K562 (cell line): Measurements from ENCODE around the gene SLC12A9. TPM values are rescaled to one million over a fixed set of nuclear protein-coding genes. Genes with fewer than 3 reads are reported as not detected.

Source experiments
- ARNT ChIP-seq, 2 experiments: fragments of 450-650 bp; IDR thresholded peaks; 2 replicates each; pipeline ENCODE4 v1.6.1; 2016; ENCODE audit warnings: mild to moderate bottlenecking in 1 of 2
- BRD4 ChIP-seq: fragments of 200-600 bp; sonication (generic); IDR thresholded peaks from 2 replicates; pipeline ENCODE4 v1.6.1; 2017; ENCODE audit warnings: inconsistent platforms
- CAMTA2 ChIP-seq: fragments of 250-450 bp; sonication (Bioruptor Pico); conservative IDR thresholded peaks from 2 replicates; pipeline ENCODE4 v1.5.1; 2022
- ETS2 ChIP-seq: IDR thresholded peaks from 2 replicates; pipeline ENCODE4 v1.6.1; 2016; ENCODE audit warnings: borderline replicate concordance, missing genetic modification characterization, mild to moderate bottlenecking, moderate library complexity, missing compliant biosample characterization; ENCODE audit not compliant: poor library complexity, severe bottlenecking
- ILK ChIP-seq: fragments of 450-650 bp; IDR thresholded peaks from 2 replicates; pipeline ENCODE4 v1.6.1; 2016; ENCODE audit warnings: missing genetic modification characterization, low read depth, mild to moderate bottlenecking, missing compliant biosample characterization, moderate library complexity, borderline replicate concordance
- KLF13 ChIP-seq: fragments of 450-650 bp; IDR thresholded peaks from 2 replicates; pipeline ENCODE4 v1.6.1; 2016; ENCODE audit warnings: missing genetic modification characterization, low read depth, mild to moderate bottlenecking, missing compliant biosample characterization, moderate library complexity, borderline replicate concordance
- POLR2AphosphoS5 ChIP-seq: IDR thresholded peaks from 2 replicates; pipeline ENCODE4 v1.6.1; 2011; ENCODE audit warnings: mild to moderate bottlenecking, low read depth, low read length, moderate library complexity; ENCODE audit not compliant: control insufficient read depth, insufficient read depth
- PURB ChIP-seq: sonication (generic); formaldehyde crosslinking; IDR thresholded peaks from 2 replicates; pipeline ENCODE4 v1.9.0; 2021; ENCODE audit warnings: low read depth, mild to moderate bottlenecking, missing genetic modification reagents
- ZNF318 ChIP-seq, 2 experiments: fragments of 450-650 bp; IDR thresholded peaks; 2 replicates each; pipeline ENCODE4 v1.6.1; 2016; ENCODE audit warnings: mild to moderate bottlenecking in 2 of 2, borderline replicate concordance in 1 of 2, low read depth in 1 of 2, moderate library complexity in 1 of 2
- polyA plus RNA-seq, 8 experiments: library from polyadenylated mRNA; depleted of rRNA in 4 of 8; stranded (reverse) in 5 of 8; unstranded in 3 of 8; fragments of >200 nt; fragmentation: Nextera tagmentation in 2 of 8; fragmentation: Illumina TruSeq in 1 of 8; extraction: Ambion mirVana in 2 of 8; extraction: Trizol in 1 of 8; gene quantifications; 2 replicates each; pipeline versions ENCODE4 v1.2.1 to v1.2.3, GENCODE V29; 2011 to 2014; ENCODE audit warnings: inconsistent platforms in 1 of 8, missing spikeins in 1 of 8
- total RNA-seq, 7 experiments: library from RNA; depleted of rRNA in 6 of 7; stranded (reverse); fragments of >200 nt in 6 of 7; fragmentation: Illumina TruSeq in 2 of 7; extraction: Trizol in 2 of 7; gene quantifications; 2 replicates each; pipeline versions ENCODE4 v1.2.1 to v1.2.3, GENCODE V29; 2011 to 2021; ENCODE audit warnings: low replicate concordance in 1 of 7

The SLC12A9 gene
- total and polyA plus RNA-seq, 9 of the 15 experiments (the other 6 are each of a cell fraction or from before 2014, with no cell fraction given): 0.06 to 20.2 (median 10.7) TPM

- no peak for TF ChIP-seq ZNF318 (IDR thresholded peaks at IDR 0.05; ENCODE audit: borderline replicate concordance in 1 of 2, low read depth in 1 of 2)
- TF ChIP-seq ARNT (IDR thresholded peaks at IDR 0.05): no peak
- no peak for TF ChIP-seq PURB (CRISPR knock-in tag)
- TF ChIP-seq KLF13 (tag): no peak
- TF ChIP-seq BRD4: no peak
- no peak for TF ChIP-seq ILK
- TF ChIP-seq POLR2AphosphoS5: no peak
- TF ChIP-seq CAMTA2 (CRISPR knock-in tag): no peak
- TF ChIP-seq ETS2 (tag): no peak
Observed at GRCh38 chr7:100867776-100868485, 15.4 kb downstream of the SLC12A9 start (continued).
